Loucy (cell line): ENCODE measurements around the gene ACP7.

ENCODE experiments used
- EZH2phosphoT487 ChIP-seq: fragments of 200-600 bp; IDR thresholded peaks from 2 replicates; pipeline ENCODE4 v1.6.1; 2018; ENCODE audit warnings: antibody characterized with exemption, mild to moderate bottlenecking, moderate library complexity, borderline replicate concordance
- TF ChIP-seq, protein P1 (sequence below): fragments of 200-600 bp; sonication (generic); conservative IDR thresholded peaks from 2 replicates; pipeline ENCODE4 v1.5.1; 2014; ENCODE audit warnings: mild to moderate bottlenecking, antibody characterized with exemption, low read length

DNA sequence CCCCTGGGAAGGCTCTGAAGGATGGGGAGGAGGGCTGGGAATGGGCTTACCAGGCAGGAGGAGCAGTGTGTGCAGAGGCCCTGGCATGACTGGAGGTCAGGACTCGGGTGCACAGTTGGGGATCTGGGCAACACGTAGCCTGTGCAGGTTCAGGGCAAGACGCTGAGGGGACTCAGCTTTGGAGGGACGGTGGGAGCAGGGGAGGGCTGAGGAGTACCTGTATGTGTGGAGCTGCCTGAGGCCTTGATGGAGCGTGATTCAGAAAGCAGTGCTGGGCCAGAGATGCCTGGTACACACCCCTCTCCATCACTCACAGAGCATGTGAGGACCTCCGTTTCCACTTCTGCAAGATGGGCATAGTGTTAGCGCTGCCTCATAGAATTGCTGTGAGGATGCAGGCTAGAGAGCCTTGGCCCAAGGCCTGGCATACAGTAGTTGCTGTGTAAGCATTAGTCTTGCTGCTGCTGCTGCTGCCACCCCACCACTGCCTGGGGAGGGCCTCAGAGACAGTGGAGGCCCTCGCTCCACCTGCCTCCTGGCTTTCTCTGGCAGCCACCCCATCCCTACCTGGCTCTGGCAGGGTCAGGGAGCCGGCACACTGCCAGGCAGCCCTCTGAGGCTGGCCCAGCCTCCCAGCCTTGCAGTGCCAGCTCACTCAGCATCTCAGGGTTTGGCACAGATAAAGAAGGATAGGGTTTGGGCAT, 43.8 kb downstream of the ACP7 start:
- TF ChIP-seq, protein P1, sequence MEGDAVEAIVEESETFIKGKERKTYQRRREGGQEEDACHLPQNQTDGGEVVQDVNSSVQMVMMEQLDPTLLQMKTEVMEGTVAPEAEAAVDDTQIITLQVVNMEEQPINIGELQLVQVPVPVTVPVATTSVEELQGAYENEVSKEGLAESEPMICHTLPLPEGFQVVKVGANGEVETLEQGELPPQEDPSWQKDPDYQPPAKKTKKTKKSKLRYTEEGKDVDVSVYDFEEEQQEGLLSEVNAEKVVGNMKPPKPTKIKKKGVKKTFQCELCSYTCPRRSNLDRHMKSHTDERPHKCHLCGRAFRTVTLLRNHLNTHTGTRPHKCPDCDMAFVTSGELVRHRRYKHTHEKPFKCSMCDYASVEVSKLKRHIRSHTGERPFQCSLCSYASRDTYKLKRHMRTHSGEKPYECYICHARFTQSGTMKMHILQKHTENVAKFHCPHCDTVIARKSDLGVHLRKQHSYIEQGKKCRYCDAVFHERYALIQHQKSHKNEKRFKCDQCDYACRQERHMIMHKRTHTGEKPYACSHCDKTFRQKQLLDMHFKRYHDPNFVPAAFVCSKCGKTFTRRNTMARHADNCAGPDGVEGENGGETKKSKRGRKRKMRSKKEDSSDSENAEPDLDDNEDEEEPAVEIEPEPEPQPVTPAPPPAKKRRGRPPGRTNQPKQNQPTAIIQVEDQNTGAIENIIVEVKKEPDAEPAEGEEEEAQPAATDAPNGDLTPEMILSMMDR: no peak
- TF ChIP-seq EZH2phosphoT487: no peak
